Peyer's patch (tissue), 4 donors: Measurements from ENCODE around the gene ZMAT2.

Experiments
- POLR2A ChIP-seq, 2 donors: fragments of 450-650 bp; IDR thresholded peaks; one replicate each; pipeline ENCODE4 v1.5.1; 2017; ENCODE audit warnings: antibody characterized with exemption in 2 of 2, mild to moderate bottlenecking in 2 of 2, moderate library complexity in 2 of 2
- TF ChIP-seq, protein P1 (sequence below), 6 experiments: fragments of 450-650 bp in 4 of 6; fragments of 200-600 bp in 2 of 6; sonication (generic) in 1 of 6; IDR thresholded peaks; one replicate each; pipeline ENCODE4 v1.5.1; 2017 to 2019; ENCODE audit warnings: antibody characterized with exemption in 6 of 6, mild to moderate bottlenecking in 3 of 6, moderate library complexity in 1 of 6

DNA sequence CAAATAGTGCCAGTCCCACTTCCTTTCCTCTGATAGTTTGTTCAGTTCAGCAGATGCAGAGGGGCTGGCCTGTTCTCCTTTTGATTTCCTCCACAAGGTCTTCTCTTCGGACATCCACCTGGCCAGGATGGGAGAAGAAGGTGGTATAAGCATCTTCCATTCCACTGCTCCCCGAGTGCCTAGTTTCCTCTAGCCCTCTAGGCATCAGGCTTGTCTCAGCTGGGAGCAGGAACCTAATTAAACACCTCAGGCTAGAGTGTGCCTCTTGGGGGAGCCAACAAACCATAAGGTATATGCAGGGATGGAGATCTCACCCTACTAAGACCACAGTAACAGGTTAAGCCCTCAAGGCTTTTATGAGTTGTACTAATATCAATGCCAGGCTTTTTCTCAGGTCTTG is 26.0 kb upstream of the ZMAT2 start:
- TF ChIP-seq, protein P1, sequence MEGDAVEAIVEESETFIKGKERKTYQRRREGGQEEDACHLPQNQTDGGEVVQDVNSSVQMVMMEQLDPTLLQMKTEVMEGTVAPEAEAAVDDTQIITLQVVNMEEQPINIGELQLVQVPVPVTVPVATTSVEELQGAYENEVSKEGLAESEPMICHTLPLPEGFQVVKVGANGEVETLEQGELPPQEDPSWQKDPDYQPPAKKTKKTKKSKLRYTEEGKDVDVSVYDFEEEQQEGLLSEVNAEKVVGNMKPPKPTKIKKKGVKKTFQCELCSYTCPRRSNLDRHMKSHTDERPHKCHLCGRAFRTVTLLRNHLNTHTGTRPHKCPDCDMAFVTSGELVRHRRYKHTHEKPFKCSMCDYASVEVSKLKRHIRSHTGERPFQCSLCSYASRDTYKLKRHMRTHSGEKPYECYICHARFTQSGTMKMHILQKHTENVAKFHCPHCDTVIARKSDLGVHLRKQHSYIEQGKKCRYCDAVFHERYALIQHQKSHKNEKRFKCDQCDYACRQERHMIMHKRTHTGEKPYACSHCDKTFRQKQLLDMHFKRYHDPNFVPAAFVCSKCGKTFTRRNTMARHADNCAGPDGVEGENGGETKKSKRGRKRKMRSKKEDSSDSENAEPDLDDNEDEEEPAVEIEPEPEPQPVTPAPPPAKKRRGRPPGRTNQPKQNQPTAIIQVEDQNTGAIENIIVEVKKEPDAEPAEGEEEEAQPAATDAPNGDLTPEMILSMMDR (IDR thresholded peaks at IDR 0.05): no peak
- no peak for TF ChIP-seq POLR2A (IDR thresholded peaks at IDR 0.05)
